Calu3 (cell line): ENCODE results near the gene WDR91. TPM values are rescaled to one million over a fixed set of nuclear protein-coding genes. Genes with fewer than 3 reads are reported as not detected.
A peak's percentile ranks its signal among the peaks of the same experiment; 100 is the strongest.

Experiments
- BruUV-seq: library from RNA; stranded (reverse); fragments of 400-500 nt; replicated peaks from 2 replicates; lab custom pipeline; 2021; lab: Mats Ljungman, UMichigan
- CTCF ChIA-PET: fragments of 300-600 bp; sonication (Branson Sonifier 250); formaldehyde crosslinking; loops from one replicate; lab custom pipeline; 2022; ENCODE audit warnings: antibody characterized with exemption; lab: Charles Lee
- DNase-seq: peaks from one replicate; pipeline ENCODE4 v3.0.0; 2022
- H3K27ac Mint-ChIP-seq: one replicate; pipeline ENCODE4 v1.8.0; 2022; ENCODE audit warnings: mixed read lengths; ENCODE audit not compliant: unreplicated experiment
- H3K27me3 Mint-ChIP-seq: one replicate; pipeline ENCODE4 v1.8.0; 2022; ENCODE audit warnings: mixed read lengths; ENCODE audit not compliant: unreplicated experiment
- H3K36me3 Mint-ChIP-seq: one replicate; pipeline ENCODE4 v1.8.0; 2022; ENCODE audit warnings: mild to moderate bottlenecking, moderate library complexity, mixed read lengths; ENCODE audit not compliant: insufficient read depth, unreplicated experiment
- H3K4me1 Mint-ChIP-seq: one replicate; pipeline ENCODE4 v1.8.0; 2022; ENCODE audit warnings: mild to moderate bottlenecking, low read depth, mixed read lengths; ENCODE audit not compliant: unreplicated experiment
- H3K4me3 Mint-ChIP-seq: one replicate; pipeline ENCODE4 v1.8.0; 2022; ENCODE audit warnings: mild to moderate bottlenecking, low read depth, moderate library complexity, mixed read lengths; ENCODE audit not compliant: unreplicated experiment
- H3K9me3 Mint-ChIP-seq: one replicate; pipeline ENCODE4 v1.8.0; 2022; ENCODE audit warnings: low read depth, mixed read lengths; ENCODE audit not compliant: unreplicated experiment
- CTCF ChIP-seq: fragments of 200-600 bp; IDR thresholded peaks from one replicate; pipeline ENCODE4 v1.8.0; 2022; ENCODE audit warnings: antibody characterized with exemption; ENCODE audit not compliant: unreplicated experiment
- intact Hi-C: fragments of 100-400 bp; cut with micrococcal nuclease; formaldehyde crosslinking; loops from one replicate; pipeline ENCODE4 v1.10.0; 2022; ENCODE audit not compliant: unreplicated experiment
- total RNA-seq: library from RNA; stranded (reverse); gene quantifications from 2 replicates; pipeline ENCODE4 v1.2.3, GENCODE V29; 2022

WDR91 gene
- total RNA-seq, 1 experiment from 2014 or later: 24.3 TPM

- H3K9me3 Mint-ChIP-seq: peaks cover 10% of the 10 kb centered on the region
- CTCF ChIA-PET: no interaction called here
- intact Hi-C loops: no loop called here
These were observed 55.0 kb downstream of the WDR91 start for GRCh38 chr7:135156290-135156689.

GRCh38 chr7:135154734-135155133 lies 56.6 kb downstream of the WDR91 start:
- CTCF ChIA-PET: no interaction called here
- Mint-ChIP-seq H3K27me3 (no peaks in the 10 kb centered on the region), H3K9me3 (peaks cover 8% of the 10 kb centered on the region), H3K27ac (no peak overlapping the region), H3K4me3 (no peak overlapping the region), H3K4me1 (peaks cover 5% of the 10 kb centered on the region), H3K36me3 (no peaks in the 10 kb centered on the region)
- no peak for TF ChIP-seq CTCF
- no peak for DNase-seq
- BruUV-seq: no TSS peak
- intact Hi-C loops: no loop called here

More at GRCh38 chr7:135156290-135156689, 55.0 kb downstream of the WDR91 start:
- Mint-ChIP-seq H3K27ac (peak overlapping the region; percentile 19), H3K36me3 (peaks cover 6% of the 10 kb centered on the region), H3K4me3 (no peak overlapping the region), H3K27me3 (no peaks in the 10 kb centered on the region), H3K4me1 (peaks cover 21% of the 10 kb centered on the region)
- BruUV-seq: no TSS peak
- TF ChIP-seq CTCF: no peak
- DNase-seq: no peak

- no peak for TF ChIP-seq CTCF
- Mint-ChIP-seq H3K4me3 (no peak overlapping the region), H3K9me3 (peaks cover 8% of the 10 kb centered on the region), H3K36me3 (peaks cover 11% of the 10 kb centered on the region), H3K27ac (no peak overlapping the region), H3K4me1 (peaks cover 22% of the 10 kb centered on the region), H3K27me3 (no peaks in the 10 kb centered on the region)
- CTCF ChIA-PET: no interaction called here
- BruUV-seq: no TSS peak
- DNase-seq: no peak
- intact Hi-C loops: no loop called here
These were observed 58.9 kb downstream of the WDR91 start for GRCh38 chr7:135152442-135152841.

GRCh38 chr7:135151533-135151932 lies 59.8 kb downstream of the WDR91 start:
- peaks cover 8% of the 10 kb centered on the region for H3K9me3 Mint-ChIP-seq
- CTCF ChIA-PET: no interaction called here
- H3K4me3 Mint-ChIP-seq: no peak overlapping the region
- H3K27ac Mint-ChIP-seq: no peak overlapping the region
- no peak for DNase-seq
- intact Hi-C loops: no loop called here
- H3K27me3 Mint-ChIP-seq: no peaks in the 10 kb centered on the region
- H3K4me1 Mint-ChIP-seq: peaks cover 31% of the 10 kb centered on the region
- no TSS peak for BruUV-seq
- peaks cover 16% of the 10 kb centered on the region for H3K36me3 Mint-ChIP-seq
- TF ChIP-seq CTCF: no peak
